ENCODE measurements around the gene FILIP1L. TPM values are rescaled to one million over a fixed set of nuclear protein-coding genes. Genes with fewer than 3 reads are reported as not detected.

Gene FILIP1L
- total RNA-seq, 4 donors from 2014 or later: 113 to 149 (median 122) TPM

DNA sequence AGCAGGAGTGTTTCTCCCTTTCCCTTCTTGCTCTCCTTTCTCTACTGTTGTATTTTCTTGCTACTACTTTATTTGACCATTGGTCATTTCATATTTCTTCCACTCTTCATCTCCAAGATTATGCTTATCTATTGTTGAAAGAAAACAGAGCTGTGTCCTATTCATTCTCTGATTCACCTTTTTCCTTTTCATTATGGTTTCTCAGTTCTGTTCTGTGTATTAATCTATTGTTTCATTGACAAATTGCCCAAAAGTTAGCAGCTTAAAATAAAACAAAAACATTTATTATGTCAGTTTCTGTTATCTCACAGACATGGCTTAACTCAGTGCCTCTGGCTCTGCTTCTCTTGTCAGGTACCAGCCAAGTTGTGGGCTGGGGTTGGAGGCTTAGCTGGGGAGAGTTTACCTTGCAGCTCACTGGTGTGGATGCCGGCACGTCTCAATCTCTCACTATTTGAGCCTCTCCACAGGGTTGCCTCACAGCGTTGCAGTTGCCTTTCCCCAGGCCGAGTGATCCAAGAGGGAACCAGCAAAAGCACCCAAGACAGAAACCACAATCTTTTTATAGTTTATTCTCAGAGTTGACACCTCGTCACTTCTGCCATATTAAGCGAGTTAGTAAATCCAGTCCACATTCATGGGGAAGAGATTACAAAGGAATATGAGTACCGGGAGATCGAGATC is 36.9 kb upstream of the FILIP1L start:
- no peak for ATAC-seq
- H3K9me3 ChIP-seq: peaks cover 0 to 12% (median 0%) of the 10 kb centered on the region in 3 donors
- TF ChIP-seq EP300 (IDR thresholded peaks at IDR 0.05) (no peak), POLR2A (IDR thresholded peaks at IDR 0.05) (no peak), POLR2AphosphoS5 (IDR thresholded peaks at IDR 0.05) (no peak)
- TF ChIP-seq, protein P1, sequence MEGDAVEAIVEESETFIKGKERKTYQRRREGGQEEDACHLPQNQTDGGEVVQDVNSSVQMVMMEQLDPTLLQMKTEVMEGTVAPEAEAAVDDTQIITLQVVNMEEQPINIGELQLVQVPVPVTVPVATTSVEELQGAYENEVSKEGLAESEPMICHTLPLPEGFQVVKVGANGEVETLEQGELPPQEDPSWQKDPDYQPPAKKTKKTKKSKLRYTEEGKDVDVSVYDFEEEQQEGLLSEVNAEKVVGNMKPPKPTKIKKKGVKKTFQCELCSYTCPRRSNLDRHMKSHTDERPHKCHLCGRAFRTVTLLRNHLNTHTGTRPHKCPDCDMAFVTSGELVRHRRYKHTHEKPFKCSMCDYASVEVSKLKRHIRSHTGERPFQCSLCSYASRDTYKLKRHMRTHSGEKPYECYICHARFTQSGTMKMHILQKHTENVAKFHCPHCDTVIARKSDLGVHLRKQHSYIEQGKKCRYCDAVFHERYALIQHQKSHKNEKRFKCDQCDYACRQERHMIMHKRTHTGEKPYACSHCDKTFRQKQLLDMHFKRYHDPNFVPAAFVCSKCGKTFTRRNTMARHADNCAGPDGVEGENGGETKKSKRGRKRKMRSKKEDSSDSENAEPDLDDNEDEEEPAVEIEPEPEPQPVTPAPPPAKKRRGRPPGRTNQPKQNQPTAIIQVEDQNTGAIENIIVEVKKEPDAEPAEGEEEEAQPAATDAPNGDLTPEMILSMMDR (IDR thresholded peaks at IDR 0.05): no peak
- peaks cover 0 to 34% (median 5%) of the 10 kb centered on the region in 3 donors for H3K4me1 ChIP-seq
- H3K4me3 ChIP-seq: no peak overlapping the region
- 37 to 51% methylated on average over 6 to 8 of the region's 8 CpGs for WGBS, 2 donors (ENCODE audit: low coverage in 1 of 2)
- H3K36me3 ChIP-seq: peaks cover 0 to 6% of the 10 kb centered on the region in 2 donors
- peak overlapping the region; percentile 68 to 74 (median 72) for H3K27ac ChIP-seq
- H3K27me3 ChIP-seq: no peaks in the 10 kb centered on the region

DNA sequence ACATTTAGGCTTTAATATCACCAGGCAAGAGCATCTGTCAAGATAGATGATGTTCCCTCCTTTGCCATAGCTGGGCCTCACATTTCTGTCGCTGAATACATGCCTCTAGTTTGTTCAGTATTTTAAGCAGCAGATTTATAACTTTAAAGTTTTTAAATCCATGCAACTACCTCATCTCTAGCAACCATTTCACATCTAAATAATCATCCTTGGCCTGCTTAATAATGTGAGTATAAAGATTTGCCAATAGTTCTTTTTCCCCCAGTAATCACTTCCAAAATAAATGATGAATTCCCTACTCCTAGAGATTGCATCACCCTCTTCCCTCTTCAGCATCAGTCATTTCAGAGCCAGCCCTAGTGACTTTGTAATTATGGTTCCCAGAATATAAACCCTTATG is 36.2 kb upstream of the FILIP1L start:
- Histone ChIP-seq H3K27ac (peak overlapping the region; percentile 68 to 74 (median 72)), H3K4me1 (peaks cover 0 to 34% (median 5%) of the 10 kb centered on the region in 3 donors), H3K4me3 (no peak overlapping the region), H3K9me3 (peaks cover 0 to 5% (median 0%) of the 10 kb centered on the region in 3 donors), H3K27me3 (no peaks in the 10 kb centered on the region), H3K36me3 (peaks cover 0 to 6% of the 10 kb centered on the region in 2 donors)
- TF ChIP-seq EP300 (IDR thresholded peaks at IDR 0.05): no peak
- TF ChIP-seq POLR2A (IDR thresholded peaks at IDR 0.05): no peak
- TF ChIP-seq POLR2AphosphoS5 (IDR thresholded peaks at IDR 0.05): peak; percentile 51
- ATAC-seq: peak; percentile 78
- WGBS, 2 donors (ENCODE audit: low coverage in 1 of 2): 40 to 47% methylated on average over 1 of the region's 1 CpG

DNA sequence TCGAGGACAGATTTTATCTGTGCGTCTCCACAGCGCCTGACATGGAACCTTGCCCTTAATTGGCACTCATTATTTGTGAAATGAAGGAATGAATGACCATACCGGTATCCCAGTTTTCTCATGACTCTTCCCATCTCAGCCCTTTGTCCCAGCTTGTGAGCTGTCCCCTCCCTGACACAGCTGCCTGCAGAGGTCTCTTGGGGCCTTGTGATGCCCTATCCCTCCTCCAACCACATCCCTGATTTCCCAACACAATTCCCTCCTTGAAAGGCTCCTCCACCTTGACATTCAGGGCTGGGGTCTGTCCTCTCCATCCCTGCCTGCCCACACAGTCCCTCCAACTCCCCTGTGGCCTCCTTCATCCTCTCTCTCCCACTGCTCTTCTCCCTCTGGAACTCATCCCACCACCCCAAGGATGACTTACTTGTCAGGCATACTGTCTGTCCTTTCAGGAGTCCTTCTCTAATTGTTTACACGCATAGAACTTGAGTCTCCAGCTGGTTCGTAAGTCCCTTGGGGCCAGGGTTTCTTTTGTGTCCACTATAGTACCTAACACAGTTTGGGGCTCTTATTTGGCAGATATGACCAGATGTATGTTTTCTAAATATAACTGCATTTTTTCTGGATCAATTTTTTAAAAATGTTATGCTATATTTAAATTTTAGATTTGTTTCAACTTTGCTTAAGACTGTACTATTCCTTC is 35.6 kb upstream of the FILIP1L start:
- ATAC-seq: no peak
- Histone ChIP-seq H3K36me3 (peaks cover 0 to 6% of the 10 kb centered on the region in 2 donors), H3K4me1 (peaks cover 0 to 34% (median 5%) of the 10 kb centered on the region in 3 donors), H3K4me3 (no peak overlapping the region), H3K27me3 (no peaks in the 10 kb centered on the region), H3K27ac (peak overlapping the region; percentile 61 to 72 (median 70)), H3K9me3 (no peaks in the 10 kb centered on the region)
- TF ChIP-seq, protein P1 (IDR thresholded peaks at IDR 0.05): no peak
- TF ChIP-seq POLR2A (IDR thresholded peaks at IDR 0.05) (no peak), EP300 (IDR thresholded peaks at IDR 0.05) (no peak), POLR2AphosphoS5 (IDR thresholded peaks at IDR 0.05) (no peak)
- 87 to 96% methylated on average over 5 to 6 of the region's 6 CpGs for WGBS, 2 donors (ENCODE audit: low coverage in 1 of 2)

DNA sequence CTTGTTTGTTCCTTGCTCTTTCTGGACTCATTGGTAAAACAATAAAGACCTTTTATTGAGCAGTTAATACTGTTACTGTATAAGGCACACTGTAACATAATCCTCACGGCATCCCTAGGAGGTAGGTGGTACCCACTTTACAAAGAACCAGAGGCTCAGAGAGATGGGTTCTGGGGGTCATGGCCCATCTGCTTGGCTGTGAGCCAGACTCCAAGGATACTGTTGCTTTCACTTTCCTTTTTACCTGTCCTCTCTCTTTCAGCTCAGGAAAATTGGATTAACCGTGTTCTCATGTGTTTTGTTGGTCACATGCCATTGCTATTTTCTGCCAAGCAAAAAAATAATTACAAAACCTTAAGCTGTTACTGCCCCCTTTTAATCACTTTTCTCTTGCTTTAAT is 34.8 kb upstream of the FILIP1L start:
- TF ChIP-seq POLR2AphosphoS5 (IDR thresholded peaks at IDR 0.05) (no peak), POLR2A (IDR thresholded peaks at IDR 0.05) (no peak), EP300 (IDR thresholded peaks at IDR 0.05) (no peak)
- TF ChIP-seq, protein P1 (IDR thresholded peaks at IDR 0.05): no peak
- ATAC-seq: no peak
- H3K4me1 ChIP-seq: peaks cover 0 to 34% (median 5%) of the 10 kb centered on the region in 3 donors
- H3K27ac ChIP-seq: peak overlapping the region in 2 of 4 donors; percentile 68 to 71
- WGBS, 2 donors (ENCODE audit: low coverage in 1 of 2): 88 to 94% methylated on average over 2 of the region's 2 CpGs
- H3K36me3 ChIP-seq: peaks cover 0 to 6% of the 10 kb centered on the region in 2 donors
- H3K27me3 ChIP-seq: no peaks in the 10 kb centered on the region
- no peak overlapping the region for H3K4me3 ChIP-seq
- H3K9me3 ChIP-seq: no peaks in the 10 kb centered on the region

DNA sequence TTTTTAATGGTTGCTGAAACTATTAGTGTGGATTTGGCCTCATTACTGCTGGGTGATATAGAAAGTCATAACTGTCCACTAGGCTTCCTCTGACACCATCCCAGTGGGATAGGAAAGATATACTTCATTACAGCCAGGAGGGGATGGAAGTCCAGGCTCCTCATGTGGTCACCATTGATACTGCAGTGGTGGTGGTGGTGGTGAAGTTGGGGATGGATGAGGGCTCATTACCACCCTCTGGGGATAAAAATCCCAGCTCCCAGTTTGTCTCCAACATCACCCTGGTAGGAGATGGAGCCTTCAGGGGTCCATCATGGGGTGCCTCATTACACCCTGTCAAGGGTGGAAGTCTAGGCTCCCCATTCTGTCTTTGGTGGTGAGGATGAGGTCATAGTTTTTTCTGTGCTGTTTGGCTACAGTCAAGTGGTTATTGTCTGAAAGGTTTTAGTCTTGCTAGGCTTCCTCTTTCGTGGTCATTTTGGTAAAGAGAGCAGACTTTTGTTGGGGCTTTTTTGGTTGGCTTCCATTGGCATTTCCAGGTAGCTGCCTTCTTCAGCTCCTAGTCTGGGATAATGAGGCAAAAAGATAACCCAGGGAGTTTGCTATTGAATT is 30.1 kb upstream of the FILIP1L start:
- Histone ChIP-seq H3K4me1 (peaks cover 0 to 4% (median 0%) of the 10 kb centered on the region in 3 donors), H3K27me3 (no peaks in the 10 kb centered on the region), H3K4me3 (no peak overlapping the region), H3K9me3 (peaks cover 0 to 10% (median 0%) of the 10 kb centered on the region in 3 donors), H3K27ac (no peak overlapping the region), H3K36me3 (peaks cover 0 to 6% of the 10 kb centered on the region in 2 donors)
- TF ChIP-seq POLR2A (IDR thresholded peaks at IDR 0.05) (no peak), EP300 (IDR thresholded peaks at IDR 0.05) (no peak), POLR2AphosphoS5 (IDR thresholded peaks at IDR 0.05) (no peak)
- TF ChIP-seq, protein P1 (IDR thresholded peaks at IDR 0.05): no peak
- WGBS, 2 donors (ENCODE audit: low coverage in 1 of 2): 75 to 100% methylated on average over 1 of the region's 1 CpG
- ATAC-seq: no peak
